NCI-H2107 treated with DMSO at 0.1 percent for 48 hours (cell line): ENCODE measurements around the gene COMMD1.

Experiments used
- DNase-seq: peaks from one replicate; lab custom pipeline; 2025; ENCODE audit not compliant: unreplicated experiment; lab: John Stamatoyannopoulos, UW

Gene COMMD1

GRCh38 chr2:62175728-62176127, 270.3 kb downstream of the COMMD1 start:
- no peak for DNase-seq

GRCh38 chr2:62176801-62177200, 271.3 kb downstream of the COMMD1 start:
- no peak for DNase-seq

- DNase-seq = no peak
Observed at GRCh38 chr2:62177392-62178049, 272.0 kb downstream of the COMMD1 start.

GRCh38 chr2:62178741-62179271, 273.3 kb downstream of the COMMD1 start:
- DNase-seq = no peak

- DNase-seq = no peak
Observed at GRCh38 chr2:62180975-62181374, 275.5 kb downstream of the COMMD1 start.

GRCh38 chr2:62181843-62182242, 276.4 kb downstream of the COMMD1 start:
- no peak for DNase-seq

- no peak for DNase-seq
Observed at GRCh38 chr2:62184512-62185230, 279.2 kb downstream of the COMMD1 start.
